Mesothelial cell of epicardium (in vitro differentiated cells): ENCODE results near the gene RPL38. TPM values are rescaled to one million over a fixed set of nuclear protein-coding genes. Genes with fewer than 3 reads are reported as not detected.

Experiments used
- DNase-seq, 2 experiments: peaks; one replicate each; pipeline ENCODE4 v3.0.0; 2021; ENCODE audit warnings: low spot score in 2 of 2; ENCODE audit not compliant: unreplicated experiment in 2 of 2
- H3K27ac Mint-ChIP-seq: 2 replicates; pipeline ENCODE4 v1.8.0; 2021; ENCODE audit warnings: mixed read lengths
- H3K27me3 Mint-ChIP-seq: 2 replicates; pipeline ENCODE4 v1.8.0; 2021; ENCODE audit warnings: low read depth, mixed read lengths
- H3K36me3 Mint-ChIP-seq: 2 replicates; pipeline ENCODE4 v1.8.0; 2021; ENCODE audit warnings: mixed read lengths
- H3K4me1 Mint-ChIP-seq: 2 replicates; pipeline ENCODE4 v1.8.0; 2021; ENCODE audit warnings: mixed read lengths
- H3K4me3 Mint-ChIP-seq: 2 replicates; pipeline ENCODE4 v1.8.0; 2021; ENCODE audit warnings: mild to moderate bottlenecking, moderate library complexity, mixed read lengths
- H3K9me3 Mint-ChIP-seq: 2 replicates; pipeline ENCODE4 v1.8.0; 2021; ENCODE audit warnings: mixed read lengths
- CTCF ChIP-seq: fragments of 200-600 bp; sonication (generic); IDR thresholded peaks from one replicate; pipeline ENCODE4 v1.5.0; 2021; ENCODE audit warnings: antibody characterized with exemption; ENCODE audit not compliant: unreplicated experiment
- total RNA-seq: library from RNA; stranded (reverse); gene quantifications from 3 replicates; pipeline ENCODE4 v1.2.1, GENCODE V29; 2021

RPL38 gene
- total RNA-seq, 1 donor from 2014 or later: 1,016 TPM

GRCh38 chr17:74253036-74253435, 49.6 kb downstream of the RPL38 start:
- no peak for DNase-seq

GRCh38 chr17:74257311-74257710, 53.8 kb downstream of the RPL38 start:
- no peaks in the 10 kb centered on the region for H3K36me3 Mint-ChIP-seq
- H3K4me3 Mint-ChIP-seq: no peak overlapping the region

More at GRCh38 chr17:74253036-74253435, 49.6 kb downstream of the RPL38 start:
- no peaks in the 10 kb centered on the region for H3K9me3 Mint-ChIP-seq
- TF ChIP-seq CTCF: no peak
- no peak overlapping the region for H3K27ac Mint-ChIP-seq
- H3K4me3 Mint-ChIP-seq: no peak overlapping the region
- no peaks in the 10 kb centered on the region for H3K4me1 Mint-ChIP-seq
- no peaks in the 10 kb centered on the region for H3K36me3 Mint-ChIP-seq
- H3K27me3 Mint-ChIP-seq: peaks cover 7% of the 10 kb centered on the region

GRCh38 chr17:74259667-74260524, 56.4 kb downstream of the RPL38 start:
- no peak for TF ChIP-seq CTCF
- Mint-ChIP-seq H3K27ac (no peak overlapping the region), H3K27me3 (peaks cover 40% of the 10 kb centered on the region), H3K36me3 (no peaks in the 10 kb centered on the region), H3K4me3 (no peak overlapping the region), H3K4me1 (no peaks in the 10 kb centered on the region), H3K9me3 (no peaks in the 10 kb centered on the region)
- no peak for DNase-seq

More at GRCh38 chr17:74257311-74257710, 53.8 kb downstream of the RPL38 start:
- Mint-ChIP-seq H3K27ac (no peak overlapping the region), H3K27me3 (peaks cover 40% of the 10 kb centered on the region), H3K4me1 (no peaks in the 10 kb centered on the region), H3K9me3 (no peaks in the 10 kb centered on the region)
- TF ChIP-seq CTCF: no peak
- no peak for DNase-seq

Other genes starting within 250 kb of the RPL38 start
- gene TTYH2, start 9.9 kb downstream of the RPL38 start, total RNA-seq: 16.8 to 17.2 TPM (median 17.0 TPM) in 3 replicates
- 0.18 TPM in 1 of 3 replicates, not detected in the others for gene DNAI2, start 70.6 kb downstream of the RPL38 start, total RNA-seq
- gene KIF19, start 122.5 kb downstream of the RPL38 start, total RNA-seq: not detected in 3 replicates
- gene BTBD17, start 158.2 kb downstream of the RPL38 start, total RNA-seq: 0.11 to 0.16 TPM in 2 of 3 replicates, not detected in the other
- 0.18 TPM in 1 of 3 replicates, not detected in the others for gene GPR142, start 163.8 kb downstream of the RPL38 start, total RNA-seq
- 37.2 to 44.2 TPM (median 38.7 TPM) in 3 replicates for gene GPRC5C, start 228.4 kb downstream of the RPL38 start, total RNA-seq